CD8-positive, alpha-beta memory T cell (primary cell): Measurements from ENCODE around the gene PPP1CB. TPM values are rescaled to one million over a fixed set of nuclear protein-coding genes. Genes with fewer than 3 reads are reported as not detected.
"Not testable (repeated sequence)": the region's sequence is repeated elsewhere in the genome, so short reads cannot be mapped to it uniquely, and the experiment has no call there.

Source experiments
- CTCF ChIA-PET: fragments of 350-600 bp; sonication (Branson Sonifier 250); formaldehyde crosslinking; loops from one replicate; lab custom pipeline; 2021; ENCODE audit warnings: antibody characterized with exemption; lab: Charles Lee
- POLR2A ChIA-PET: fragments of 350-600 bp; sonication (Branson Sonifier 250); formaldehyde crosslinking; loops from one replicate; lab custom pipeline; 2021; ENCODE audit warnings: antibody characterized with exemption; lab: Charles Lee
- DNase-seq, 5 donors: peaks; one replicate each; pipeline versions ENCODE4 v3.0.0 to v3.0.0-alpha.2; 2020 to 2022; ENCODE audit warnings: mixed read lengths in 1 of 5
- H3K27ac ChIP-seq: one replicate; pipeline ENCODE4 v1.7.0; 2013; ENCODE audit warnings: low read depth, mild to moderate bottlenecking, low read length, moderate library complexity
- H3K27me3 ChIP-seq: 2 replicates; pipeline ENCODE4 v1.7.0; 2013; ENCODE audit warnings: low read length, mild to moderate bottlenecking; ENCODE audit not compliant: insufficient read depth, poor library complexity, severe bottlenecking
- H3K36me3 ChIP-seq: 2 replicates; pipeline ENCODE4 v1.7.0; 2013; ENCODE audit warnings: mild to moderate bottlenecking, low read length, moderate library complexity; ENCODE audit not compliant: insufficient read depth
- H3K4me1 ChIP-seq: 2 replicates; pipeline ENCODE4 v1.7.0; 2013; ENCODE audit warnings: mild to moderate bottlenecking, low read length, moderate library complexity; ENCODE audit not compliant: insufficient read depth
- H3K4me3 ChIP-seq: 2 replicates; pipeline ENCODE4 v1.7.0; 2013; ENCODE audit warnings: mild to moderate bottlenecking, low read length
- H3K9me3 ChIP-seq: 2 replicates; pipeline ENCODE4 v1.7.0; 2013; ENCODE audit warnings: mild to moderate bottlenecking, low read length
- H3K27ac Mint-ChIP-seq, 8 donors: one replicate each; pipeline ENCODE4 v1.8.0; 2020 to 2021; ENCODE audit warnings: mixed read lengths in 8 of 8, mild to moderate bottlenecking in 6 of 8, inconsistent platforms in 3 of 8, moderate library complexity in 3 of 8
- H3K27me3 Mint-ChIP-seq, 2 donors: one replicate each; pipeline ENCODE4 v1.8.0; 2020 to 2021; ENCODE audit warnings: mixed read lengths in 2 of 2, mild to moderate bottlenecking in 1 of 2, moderate library complexity in 1 of 2
- H3K36me3 Mint-ChIP-seq, 3 donors: one replicate each; pipeline ENCODE4 v1.8.0; 2020 to 2021; ENCODE audit warnings: mixed read lengths in 3 of 3, inconsistent platforms in 1 of 3, mild to moderate bottlenecking in 1 of 3
- H3K4me1 Mint-ChIP-seq, 3 donors: one replicate each; pipeline ENCODE4 v1.8.0; 2020 to 2021; ENCODE audit warnings: mixed read lengths in 3 of 3, inconsistent platforms in 1 of 3, mild to moderate bottlenecking in 1 of 3
- H3K4me3 Mint-ChIP-seq, 7 donors: one replicate each; pipeline ENCODE4 v1.8.0; 2020 to 2021; ENCODE audit warnings: mixed read lengths in 7 of 7, mild to moderate bottlenecking in 6 of 7, moderate library complexity in 4 of 7, inconsistent platforms in 2 of 7
- H3K9me3 Mint-ChIP-seq, 5 donors: one replicate each; pipeline ENCODE4 v1.8.0; 2020 to 2022; ENCODE audit warnings: mixed read lengths in 5 of 5, mild to moderate bottlenecking in 3 of 5, moderate library complexity in 2 of 5, inconsistent platforms in 1 of 5
- polyA plus RNA-seq: library from polyadenylated mRNA; unstranded; fragments of 300-500 nt; fragmentation: Illumina TruSeq; gene quantifications from one replicate; pipeline ENCODE4 v1.2.3, GENCODE V29; 2021
- total RNA-seq, 2 experiments: library from RNA; stranded (reverse); gene quantifications; one replicate each; pipeline ENCODE4 v1.2.3, GENCODE V29; 2021

Gene PPP1CB
- total and polyA plus RNA-seq, 3 experiments from 2014 or later: 95.4 to 214 (median 208) TPM

GRCh38 chr2:28780496-28780895 lies 28.9 kb downstream of the PPP1CB start:
- H3K27me3 ChIP-seq: no peaks in the 10 kb centered on the region
- Mint-ChIP-seq H3K36me3 (peaks cover 5 to 80% (median 12%) of the 10 kb centered on the region in 3 donors), H3K4me3 (no peak overlapping the region), H3K4me1 (peaks cover 13 to 21% (median 17%) of the 10 kb centered on the region in 3 donors), H3K27ac (no peak overlapping the region), H3K27me3 (no peaks in the 10 kb centered on the region), H3K9me3 (no peaks in the 10 kb centered on the region)
- H3K9me3 ChIP-seq: no peaks in the 10 kb centered on the region
- DNase-seq: no peak
- peaks cover 40% of the 10 kb centered on the region for H3K36me3 ChIP-seq
- peaks cover 5% of the 10 kb centered on the region for H3K4me1 ChIP-seq
- CTCF ChIA-PET: interaction anchor here (0.9 kb wide), 1 partner anchor 23 kb away, joined by 3 read pairs; no protein-coding TSS in a partner anchor
- POLR2A ChIA-PET: no interaction called here
- no peak overlapping the region for H3K4me3 ChIP-seq
- no peak overlapping the region for H3K27ac ChIP-seq

- CTCF ChIA-PET: interaction anchor here (1.0 kb wide), 1 partner anchor 216 kb away, joined by 4 read pairs; no protein-coding TSS in a partner anchor
- Mint-ChIP-seq H3K27ac (no peak overlapping the region), H3K36me3 (peaks cover 5 to 76% (median 13%) of the 10 kb centered on the region in 3 donors), H3K9me3 (no peaks in the 10 kb centered on the region), H3K4me1 (peaks cover 0 to 9% (median 7%) of the 10 kb centered on the region in 3 donors), H3K4me3 (no peak overlapping the region), H3K27me3 (no peaks in the 10 kb centered on the region)
- Histone ChIP-seq H3K4me1 (no peaks in the 10 kb centered on the region), H3K4me3 (no peak overlapping the region), H3K36me3 (peaks cover 41% of the 10 kb centered on the region), H3K27ac (no peak overlapping the region), H3K9me3 (no peaks in the 10 kb centered on the region), H3K27me3 (no peaks in the 10 kb centered on the region)
- DNase-seq: no peak
- POLR2A ChIA-PET: no interaction called here
These were observed 30.8 kb downstream of the PPP1CB start for GRCh38 chr2:28782423-28782822.

DNA sequence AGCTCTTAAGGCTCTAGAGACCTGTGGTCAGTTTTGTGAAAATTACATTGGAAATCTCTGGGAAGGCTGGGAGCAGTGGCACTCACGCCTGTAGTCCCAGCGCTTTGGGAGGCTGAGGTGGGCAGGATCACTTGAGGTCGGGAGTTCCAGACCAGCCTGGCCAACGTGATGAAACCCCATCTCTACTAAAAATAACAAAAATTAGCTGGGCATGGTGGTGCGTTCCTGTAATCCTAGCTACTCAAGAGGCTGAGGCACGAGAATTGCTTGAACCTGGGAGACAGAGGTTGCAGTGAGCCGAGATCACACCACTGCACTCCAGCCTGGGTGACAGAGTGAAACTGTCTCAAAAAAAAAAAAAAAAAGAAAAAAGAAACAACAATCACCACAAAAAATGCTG lies 32.9 kb downstream of the PPP1CB start:
- H3K27ac Mint-ChIP-seq: peak overlapping the region in 1 of 8 donors; percentile 26
- H3K9me3 ChIP-seq, H3K4me1 Mint-ChIP-seq, H3K4me1 ChIP-seq, H3K27me3 Mint-ChIP-seq, POLR2A ChIA-PET, DNase-seq, H3K27ac ChIP-seq, H3K9me3 Mint-ChIP-seq, H3K4me3 ChIP-seq, H3K27me3 ChIP-seq: not testable (repeated sequence)
- H3K4me3 Mint-ChIP-seq: peak overlapping the region in 1 of 7 donors; percentile 40
- H3K36me3 Mint-ChIP-seq: peaks cover 5 to 76% (median 22%) of the 10 kb centered on the region in 3 donors
- peaks cover 44% of the 10 kb centered on the region for H3K36me3 ChIP-seq
- CTCF ChIA-PET: interaction anchor here (1.1 to 2.2 kb wide), 2 partner anchors 9 to 190 kb away, joined by 3 to 8 read pairs; no protein-coding TSS in a partner anchor

DNA sequence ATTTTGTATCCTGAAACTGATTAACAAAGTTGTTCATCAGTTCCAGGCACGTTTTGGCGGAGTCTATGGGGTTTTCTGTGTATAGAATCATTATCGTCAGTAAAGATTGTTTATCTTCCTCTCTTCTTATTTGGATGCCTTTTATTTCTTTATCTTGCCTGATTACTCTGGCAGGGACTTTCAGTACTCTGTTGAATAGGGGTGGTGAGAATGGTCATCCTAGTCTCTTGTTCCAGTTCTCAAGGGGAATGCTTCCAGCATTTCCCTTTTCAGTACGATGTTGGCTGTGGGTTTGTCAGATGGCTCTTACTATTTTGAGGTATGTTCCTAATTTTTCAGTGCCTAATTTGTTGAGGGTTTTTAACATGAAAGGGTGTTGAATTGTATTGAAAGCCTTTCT lies 45.0 kb downstream of the PPP1CB start:
- Histone ChIP-seq H3K4me1 (no peaks in the 10 kb centered on the region), H3K4me3 (no peak overlapping the region), H3K36me3 (peaks cover 19% of the 10 kb centered on the region), H3K27me3 (no peaks in the 10 kb centered on the region), H3K9me3 (no peaks in the 10 kb centered on the region), H3K27ac (no peak overlapping the region)
- H3K4me1 Mint-ChIP-seq: peaks cover 30 to 43% (median 31%) of the 10 kb centered on the region in 3 donors
- ChIA-PET POLR2A (no interaction called here), CTCF (interaction anchor here (1.0 kb wide), 1 partner anchor 8 kb away, joined by 4 read pairs; no protein-coding TSS in a partner anchor)
- peaks cover 0 to 5% (median 0%) of the 10 kb centered on the region in 5 donors for H3K9me3 Mint-ChIP-seq
- peaks cover 23 to 85% (median 27%) of the 10 kb centered on the region in 3 donors for H3K36me3 Mint-ChIP-seq
- no peak for DNase-seq
- no peaks in the 10 kb centered on the region for H3K27me3 Mint-ChIP-seq
- no peak overlapping the region for H3K4me3 Mint-ChIP-seq
- peak overlapping the region in 2 of 8 donors; percentile 5 to 32 for H3K27ac Mint-ChIP-seq

DNA sequence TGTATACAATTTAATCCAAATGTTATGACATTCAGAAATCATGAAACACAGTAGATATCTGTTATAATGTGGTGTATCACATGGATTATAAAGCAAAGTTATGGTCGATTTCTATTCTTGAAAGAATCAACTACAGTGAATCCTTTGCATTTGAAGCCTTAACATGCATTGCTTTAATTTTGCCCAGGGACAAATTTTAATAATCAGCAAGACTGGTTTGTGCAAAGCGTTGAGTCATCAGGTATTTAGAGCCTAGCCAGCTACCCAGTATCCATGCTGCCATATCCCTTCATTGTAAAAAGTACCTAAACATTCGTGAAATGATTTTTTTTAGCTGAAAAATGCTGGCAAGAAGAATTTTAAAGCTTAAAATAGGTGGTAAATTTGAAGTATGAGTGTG lies 50.1 kb downstream of the PPP1CB start:
- no peaks in the 10 kb centered on the region for H3K27me3 ChIP-seq
- no peak for DNase-seq
- Mint-ChIP-seq H3K36me3 (peaks cover 8 to 70% (median 17%) of the 10 kb centered on the region in 3 donors), H3K27me3 (no peaks in the 10 kb centered on the region), H3K4me3 (no peak overlapping the region), H3K27ac (no peak overlapping the region), H3K4me1 (peaks cover 12 to 19% (median 14%) of the 10 kb centered on the region in 3 donors), H3K9me3 (peaks cover 0 to 5% (median 0%) of the 10 kb centered on the region in 5 donors)
- no peak overlapping the region for H3K27ac ChIP-seq
- POLR2A ChIA-PET: no interaction called here
- no peaks in the 10 kb centered on the region for H3K9me3 ChIP-seq
- H3K36me3 ChIP-seq: peaks cover 16% of the 10 kb centered on the region
- H3K4me1 ChIP-seq: no peaks in the 10 kb centered on the region
- no peak overlapping the region for H3K4me3 ChIP-seq
- CTCF ChIA-PET: no interaction called here

GRCh38 chr2:28802975-28803429 lies 51.4 kb downstream of the PPP1CB start:
- no peaks in the 10 kb centered on the region for H3K9me3 ChIP-seq
- POLR2A ChIA-PET: no interaction called here
- peak overlapping the region in 1 of 8 donors; percentile 70 for H3K27ac Mint-ChIP-seq
- H3K27me3 ChIP-seq: no peaks in the 10 kb centered on the region
- H3K4me1 ChIP-seq: no peaks in the 10 kb centered on the region
- H3K36me3 Mint-ChIP-seq: peaks cover 0 to 58% (median 9%) of the 10 kb centered on the region in 3 donors
- no peaks in the 10 kb centered on the region for H3K9me3 Mint-ChIP-seq
- no peak overlapping the region for H3K27ac ChIP-seq
- CTCF ChIA-PET: interaction anchor here (0.9 kb wide), 1 partner anchor 23 kb away, joined by 3 read pairs; no protein-coding TSS in a partner anchor
- no peaks in the 10 kb centered on the region for H3K27me3 Mint-ChIP-seq
- no peak for DNase-seq
- peaks cover 16% of the 10 kb centered on the region for H3K36me3 ChIP-seq
- peak overlapping the region in 1 of 7 donors; percentile 9 for H3K4me3 Mint-ChIP-seq
- peaks cover 3 to 9% (median 4%) of the 10 kb centered on the region in 3 donors for H3K4me1 Mint-ChIP-seq
- H3K4me3 ChIP-seq: no peak overlapping the region

GRCh38 chr2:28809927-28810326 lies 58.3 kb downstream of the PPP1CB start:
- Mint-ChIP-seq H3K36me3 (peaks cover 0 to 10% (median 3%) of the 10 kb centered on the region in 3 donors), H3K27me3 (no peaks in the 10 kb centered on the region), H3K27ac (peak overlapping the region; percentile 58 to 89 (median 76)), H3K9me3 (no peaks in the 10 kb centered on the region), H3K4me1 (peaks cover 14 to 25% (median 24%) of the 10 kb centered on the region in 3 donors), H3K4me3 (peak overlapping the region; percentile 81 to 95 (median 86))
- Histone ChIP-seq H3K27ac (peak overlapping the region; percentile 38), H3K4me3 (peak overlapping the region; percentile 61), H3K4me1 (peaks cover 13% of the 10 kb centered on the region), H3K9me3 (no peaks in the 10 kb centered on the region), H3K36me3 (no peaks in the 10 kb centered on the region), H3K27me3 (no peaks in the 10 kb centered on the region)
- POLR2A ChIA-PET: interaction anchor here (1.2 kb wide), 1 partner anchor 21 kb away, joined by 3 read pairs; no protein-coding TSS in a partner anchor
- CTCF ChIA-PET: interaction anchor here (0.8 to 1.2 kb wide), 2 partner anchors 216 to 243 kb away, joined by 4 to 5 read pairs; no protein-coding TSS in a partner anchor
- DNase-seq: no peak
